NCI-H146 (cell line): ENCODE results near the gene SCN4B.
A peak's percentile ranks its signal among the peaks of the same experiment; 100 is the strongest.

Source experiments
- DNase-seq: peaks from one replicate; lab custom pipeline; 2025; lab: John Stamatoyannopoulos, UW

Gene SCN4B

DNA sequence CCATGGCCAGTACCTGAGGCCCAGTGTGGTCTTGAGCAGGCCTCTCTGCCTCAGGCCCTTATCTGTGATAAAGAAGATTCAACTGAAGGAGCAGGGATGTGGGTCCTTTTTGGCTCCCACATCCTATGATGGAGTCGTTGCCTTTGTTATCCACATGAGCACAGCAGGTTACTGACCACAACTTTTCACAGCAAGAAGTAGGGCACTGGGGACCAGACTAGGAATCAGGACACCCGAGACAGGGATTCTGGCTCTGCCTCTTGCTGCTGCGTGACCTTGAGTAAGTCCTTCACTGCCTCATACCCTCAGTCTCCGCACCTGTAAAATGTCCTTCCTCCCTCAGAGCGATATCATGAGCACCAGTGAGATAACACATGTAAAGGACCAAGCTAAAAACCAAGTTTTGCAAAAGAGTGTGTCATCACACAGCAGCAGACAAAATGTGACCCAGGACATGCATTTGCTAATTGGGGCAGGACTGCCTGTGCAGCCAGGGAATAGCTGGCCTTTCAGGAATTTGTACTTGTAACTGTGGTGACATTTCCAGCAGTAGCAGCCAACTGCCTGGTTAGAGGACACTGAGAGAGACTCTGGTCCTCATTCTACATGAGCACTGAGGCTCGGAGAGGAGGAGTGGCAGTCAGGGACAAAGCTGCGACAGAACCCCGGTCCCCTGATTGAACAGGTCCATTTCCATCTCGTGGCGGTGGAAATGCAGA lies 52.6 kb downstream of the SCN4B start:
- DNase-seq, result no peak

GRCh38 chr11:118098996-118099837 lies 53.4 kb downstream of the SCN4B start:
- no peak for DNase-seq

- no peak for DNase-seq
Measured at GRCh38 chr11:118095967-118096367, 56.7 kb downstream of the SCN4B start.

GRCh38 chr11:118095493-118095892 lies 57.1 kb downstream of the SCN4B start:
- DNase-seq, result no peak

DNA sequence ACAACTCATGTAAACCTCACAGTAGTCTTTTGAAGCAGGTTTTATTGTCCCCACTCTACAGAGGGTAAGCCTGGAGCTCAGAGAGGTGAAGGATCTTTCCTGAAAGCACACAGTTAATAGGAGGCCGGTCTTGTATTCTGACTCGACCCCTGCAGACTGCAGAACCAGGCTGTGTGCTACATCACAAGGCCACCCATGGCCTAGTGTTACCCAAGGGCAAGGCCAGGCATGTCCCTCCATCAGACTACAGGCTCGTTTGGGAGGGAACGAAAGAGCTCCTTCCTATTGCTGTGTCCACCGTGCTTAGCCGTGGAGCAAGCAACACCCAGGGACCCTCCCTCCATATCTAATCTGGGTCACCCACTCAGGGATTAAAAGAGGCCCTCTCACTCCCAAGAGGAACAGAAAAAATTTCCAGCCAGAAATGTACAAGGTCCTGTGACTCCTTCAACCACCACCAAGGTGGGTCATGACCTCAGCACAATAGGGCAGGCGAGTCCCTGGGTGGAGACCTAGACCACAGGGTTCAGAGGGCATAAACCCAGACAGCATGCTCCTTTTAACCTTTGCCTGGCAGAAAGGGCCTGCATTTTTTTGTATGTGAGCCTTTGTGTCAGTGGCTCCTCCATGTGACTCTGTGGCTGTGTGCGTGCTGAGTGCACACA lies 59.6 kb downstream of the SCN4B start:
- no peak for DNase-seq

DNA sequence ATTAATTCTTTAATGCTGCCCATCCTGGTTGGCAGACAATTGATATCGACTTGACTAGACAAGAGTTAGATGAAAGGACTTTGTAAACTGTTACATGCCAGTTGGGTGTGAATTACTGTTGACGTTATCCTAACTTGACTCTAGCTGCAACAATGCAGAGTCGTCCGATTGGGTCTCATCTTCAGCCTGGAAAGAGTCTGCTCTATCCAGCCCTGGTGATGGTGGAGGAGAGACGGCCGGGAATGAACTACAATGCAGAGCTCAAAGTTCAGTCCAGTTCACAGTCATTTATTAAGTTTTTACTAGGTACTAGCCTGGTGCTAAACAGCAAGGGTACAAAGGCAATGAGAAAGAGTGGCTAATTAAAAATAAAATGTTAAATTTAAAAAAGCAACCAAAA lies 60.9 kb downstream of the SCN4B start:
- no peak for DNase-seq

DNA sequence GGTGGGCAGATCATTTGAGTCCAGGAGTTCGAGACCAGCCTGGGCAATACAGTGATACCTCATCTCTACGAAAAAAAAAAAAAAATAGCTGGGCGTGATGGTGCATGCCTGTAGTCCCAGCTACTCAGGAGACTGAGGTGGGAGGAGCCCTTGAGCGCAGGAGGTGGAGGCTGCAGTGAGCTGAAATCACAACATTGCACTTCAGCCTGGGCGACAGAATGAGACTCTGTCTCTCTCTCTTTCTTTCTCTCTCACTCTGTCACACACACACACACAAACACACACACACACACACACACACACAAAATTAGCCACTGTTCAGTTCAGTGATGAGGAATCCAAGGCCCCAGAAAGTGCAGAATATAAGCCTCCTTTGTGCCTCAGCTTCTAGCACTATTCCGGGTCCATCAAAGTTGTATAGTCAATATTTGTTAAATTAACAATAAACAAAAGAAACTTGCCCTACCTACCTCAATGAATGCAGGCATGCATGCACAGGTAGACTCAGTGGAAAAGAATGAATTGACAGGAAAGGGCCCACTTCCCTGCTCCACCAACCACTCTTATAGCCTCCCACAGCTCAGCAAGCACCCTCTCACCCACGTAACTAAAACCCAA lies 62.0 kb downstream of the SCN4B start:
- DNase-seq, result no peak

DNA sequence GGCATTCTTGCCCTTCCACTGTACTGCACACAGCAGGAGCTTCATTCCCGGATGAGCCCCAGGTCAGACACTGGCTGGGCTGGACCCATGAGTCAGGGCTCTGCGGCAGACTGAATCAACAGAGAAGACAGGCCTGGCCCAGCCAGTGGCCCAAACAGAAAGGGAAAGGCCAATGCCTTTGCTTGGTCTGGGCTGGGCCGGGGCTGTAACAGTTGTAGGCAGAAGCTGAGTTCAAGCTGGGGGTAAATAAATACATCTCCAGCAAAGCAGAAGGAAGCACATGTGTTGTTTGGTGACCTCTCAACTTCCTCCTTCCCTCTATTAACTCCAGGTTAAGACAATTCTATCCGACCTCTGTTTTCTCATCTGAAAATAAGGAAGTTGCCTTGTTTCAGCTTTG lies 64.1 kb downstream of the SCN4B start:
- no peak for DNase-seq

GRCh38 chr11:118087931-118088330 lies 64.7 kb downstream of the SCN4B start:
- DNase-seq, result no peak

- DNase-seq, result peak; percentile 71
Measured at GRCh38 chr11:118086913-118087768, 65.5 kb downstream of the SCN4B start, which contains the start of gene SMIM35. SMIM35 (minus strand) TSS chr11:118086963; CDS start chr11:118086757, 206 bp downstream.

GRCh38 chr11:118084656-118085055 lies 68.0 kb downstream of the SCN4B start:
- DNase-seq, result no peak

DNA sequence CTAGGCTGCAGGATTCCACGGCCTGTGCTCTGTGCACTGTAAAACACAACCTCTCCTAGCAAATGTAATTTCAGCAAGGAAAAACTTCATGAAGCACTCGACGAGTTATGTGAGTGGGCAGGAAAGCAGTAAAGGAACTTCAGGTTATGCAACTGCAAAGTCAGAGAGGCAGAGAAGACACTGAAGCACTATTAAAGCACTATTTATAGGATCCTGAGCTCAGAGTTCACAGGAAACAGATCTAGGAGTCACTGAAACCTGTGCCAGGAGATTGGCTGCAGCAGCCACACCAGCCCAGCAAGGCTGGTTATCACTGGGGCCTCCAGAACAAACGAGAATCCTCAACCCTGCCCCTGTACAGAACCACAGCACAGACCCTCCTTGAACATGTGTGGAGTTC lies 68.4 kb downstream of the SCN4B start:
- DNase-seq, result no peak
